ENCODE results near the gene MRPS22.

The MRPS22 gene

GRCh38 chr3:139317660-139318430, 26.0 kb upstream of the MRPS22 start:
- no peak for TF ChIP-seq CTCF (IDR thresholded peaks at IDR 0.05; ENCODE audit: control insufficient read depth, insufficient read depth, low read depth, low read length, missing control alignments)
- no peak for DNase-seq (ENCODE audit: low read depth)
- H3K4me3 ChIP-seq (ENCODE audit: control insufficient read depth, low read depth, low read length) = no peak overlapping the region

- no peak overlapping the region for H3K4me3 ChIP-seq (ENCODE audit: control insufficient read depth, low read depth, low read length)
- DNase-seq (ENCODE audit: low read depth) = no peak
- TF ChIP-seq CTCF (IDR thresholded peaks at IDR 0.05; ENCODE audit: control insufficient read depth, insufficient read depth, low read depth, low read length, missing control alignments) = no peak
Measured at GRCh38 chr3:139318431-139318816, 25.4 kb upstream of the MRPS22 start.

- DNase-seq (ENCODE audit: low read depth) = no peak
- no peak overlapping the region for H3K4me3 ChIP-seq (ENCODE audit: control insufficient read depth, low read depth, low read length)
- TF ChIP-seq CTCF (IDR thresholded peaks at IDR 0.05; ENCODE audit: control insufficient read depth, insufficient read depth, low read depth, low read length, missing control alignments) = no peak
Measured at GRCh38 chr3:139318826-139319225, 25.0 kb upstream of the MRPS22 start.

- no peak for DNase-seq (ENCODE audit: low read depth)
- H3K4me3 ChIP-seq (ENCODE audit: control insufficient read depth, low read depth, low read length) = no peak overlapping the region
- peak; percentile 26 for TF ChIP-seq CTCF (IDR thresholded peaks at IDR 0.05; ENCODE audit: control insufficient read depth, insufficient read depth, low read depth, low read length, missing control alignments)
Measured at GRCh38 chr3:139319428-139320402, 24.1 kb upstream of the MRPS22 start.

- no peak for TF ChIP-seq CTCF (IDR thresholded peaks at IDR 0.05; ENCODE audit: control insufficient read depth, insufficient read depth, low read depth, low read length, missing control alignments)
- no peak overlapping the region for H3K4me3 ChIP-seq (ENCODE audit: control insufficient read depth, low read depth, low read length)
- no peak for DNase-seq (ENCODE audit: low read depth)
Measured at GRCh38 chr3:139320551-139321309, 23.1 kb upstream of the MRPS22 start.

- no peak for DNase-seq (ENCODE audit: low read depth)
- no peak for TF ChIP-seq CTCF (IDR thresholded peaks at IDR 0.05; ENCODE audit: control insufficient read depth, insufficient read depth, low read depth, low read length, missing control alignments)
- no peak overlapping the region for H3K4me3 ChIP-seq (ENCODE audit: control insufficient read depth, low read depth, low read length)
Measured at GRCh38 chr3:139322346-139322745, 21.5 kb upstream of the MRPS22 start.

Measured in AG09309 (cell line).